ENCODE results near the gene THOC1.

Gene THOC1

GRCh38 chr18:272650-273049, 4.8 kb upstream of the THOC1 start:
- no peak for FAIRE-seq
- DNase-seq (ENCODE audit: insufficient read length): no peak
- TF ChIP-seq POLR2A (IDR thresholded peaks at IDR 0.05; ENCODE audit: low read depth, low read length) (no peak), TAF1 (IDR thresholded peaks at IDR 0.05; ENCODE audit: borderline replicate concordance, low read depth, low read length) (no peak), POLR2AphosphoS5 (IDR thresholded peaks at IDR 0.05; ENCODE audit: low read depth, low read length) (no peak)

- DNase-seq (ENCODE audit: insufficient read length) (no peak), FAIRE-seq (no peak)
- TF ChIP-seq POLR2AphosphoS5 (IDR thresholded peaks at IDR 0.05; ENCODE audit: low read depth, low read length): no peak
- TF ChIP-seq TAF1 (IDR thresholded peaks at IDR 0.05; ENCODE audit: borderline replicate concordance, low read depth, low read length): no peak
- no peak for TF ChIP-seq POLR2A (IDR thresholded peaks at IDR 0.05; ENCODE audit: low read depth, low read length)
These were observed 1.7 kb upstream of the THOC1 start for GRCh38 chr18:269480-270095.

- DNase-seq (ENCODE audit: insufficient read length): no peak
- no peak for FAIRE-seq
- TF ChIP-seq TAF1 (IDR thresholded peaks at IDR 0.05; ENCODE audit: borderline replicate concordance, low read depth, low read length): no peak
- TF ChIP-seq POLR2AphosphoS5 (IDR thresholded peaks at IDR 0.05; ENCODE audit: low read depth, low read length): no peak
- no peak for TF ChIP-seq POLR2A (IDR thresholded peaks at IDR 0.05; ENCODE audit: low read depth, low read length)
These were observed 513 bp downstream of the THOC1 start for GRCh38 chr18:267380-267687.

GRCh38 chr18:261398-262073, 6.3 kb downstream of the THOC1 start:
- FAIRE-seq (no peak), DNase-seq (ENCODE audit: insufficient read length) (no peak)
- no peak for TF ChIP-seq POLR2AphosphoS5 (IDR thresholded peaks at IDR 0.05; ENCODE audit: low read depth, low read length)
- TF ChIP-seq POLR2A (IDR thresholded peaks at IDR 0.05; ENCODE audit: low read depth, low read length): no peak
- no peak for TF ChIP-seq TAF1 (IDR thresholded peaks at IDR 0.05; ENCODE audit: borderline replicate concordance, low read depth, low read length)

- TF ChIP-seq POLR2A (IDR thresholded peaks at IDR 0.05; ENCODE audit: low read depth, low read length) (no peak), POLR2AphosphoS5 (IDR thresholded peaks at IDR 0.05; ENCODE audit: low read depth, low read length) (no peak), TAF1 (IDR thresholded peaks at IDR 0.05; ENCODE audit: borderline replicate concordance, low read depth, low read length) (no peak)
- DNase-seq (ENCODE audit: insufficient read length) (no peak), FAIRE-seq (no peak)
These were observed 7.3 kb downstream of the THOC1 start for GRCh38 chr18:260547-260946.

- DNase-seq (ENCODE audit: insufficient read length) (no peak), FAIRE-seq (no peak)
- TF ChIP-seq TAF1 (IDR thresholded peaks at IDR 0.05; ENCODE audit: borderline replicate concordance, low read depth, low read length) (no peak), POLR2AphosphoS5 (IDR thresholded peaks at IDR 0.05; ENCODE audit: low read depth, low read length) (no peak)
These were observed 12.7 kb downstream of the THOC1 start for GRCh38 chr18:255171-255570.

- DNase-seq (ENCODE audit: insufficient read length) (no peak), FAIRE-seq (no peak)
- TF ChIP-seq TAF1 (IDR thresholded peaks at IDR 0.05; ENCODE audit: borderline replicate concordance, low read depth, low read length) (no peak), POLR2A (IDR thresholded peaks at IDR 0.05; ENCODE audit: low read depth, low read length) (no peak), POLR2AphosphoS5 (IDR thresholded peaks at IDR 0.05; ENCODE audit: low read depth, low read length) (no peak)
These were observed 14.7 kb downstream of the THOC1 start for GRCh38 chr18:253121-253520.

- DNase-seq (ENCODE audit: insufficient read length): no peak
- no peak for FAIRE-seq
- TF ChIP-seq POLR2A (IDR thresholded peaks at IDR 0.05; ENCODE audit: low read depth, low read length) (no peak), TAF1 (IDR thresholded peaks at IDR 0.05; ENCODE audit: borderline replicate concordance, low read depth, low read length) (no peak), POLR2AphosphoS5 (IDR thresholded peaks at IDR 0.05; ENCODE audit: low read depth, low read length) (no peak)
These were observed 16.3 kb downstream of the THOC1 start for GRCh38 chr18:251572-251971.

GRCh38 chr18:250685-251084, 17.2 kb downstream of the THOC1 start:
- FAIRE-seq (no peak), DNase-seq (ENCODE audit: insufficient read length) (no peak)
- no peak for TF ChIP-seq POLR2AphosphoS5 (IDR thresholded peaks at IDR 0.05; ENCODE audit: low read depth, low read length)
- no peak for TF ChIP-seq TAF1 (IDR thresholded peaks at IDR 0.05; ENCODE audit: borderline replicate concordance, low read depth, low read length)
- no peak for TF ChIP-seq POLR2A (IDR thresholded peaks at IDR 0.05; ENCODE audit: low read depth, low read length)

GRCh38 chr18:248053-248452, 19.8 kb downstream of the THOC1 start:
- TF ChIP-seq POLR2A (IDR thresholded peaks at IDR 0.05; ENCODE audit: low read depth, low read length) (no peak), POLR2AphosphoS5 (IDR thresholded peaks at IDR 0.05; ENCODE audit: low read depth, low read length) (no peak), TAF1 (IDR thresholded peaks at IDR 0.05; ENCODE audit: borderline replicate concordance, low read depth, low read length) (no peak)
- FAIRE-seq: no peak
- no peak for DNase-seq (ENCODE audit: insufficient read length)

- TF ChIP-seq TAF1 (IDR thresholded peaks at IDR 0.05; ENCODE audit: borderline replicate concordance, low read depth, low read length): no peak
- DNase-seq (ENCODE audit: insufficient read length) (no peak), FAIRE-seq (no peak)
These were observed 22.5 kb downstream of the THOC1 start for GRCh38 chr18:245282-245847.

GRCh38 chr18:240175-240574, 27.7 kb downstream of the THOC1 start:
- FAIRE-seq (peak; percentile 61), DNase-seq (ENCODE audit: insufficient read length) (no peak)
- TF ChIP-seq TAF1 (IDR thresholded peaks at IDR 0.05; ENCODE audit: borderline replicate concordance, low read depth, low read length): no peak
- no peak for TF ChIP-seq POLR2AphosphoS5 (IDR thresholded peaks at IDR 0.05; ENCODE audit: low read depth, low read length)
- no peak for TF ChIP-seq POLR2A (IDR thresholded peaks at IDR 0.05; ENCODE audit: low read depth, low read length)

All from GM12892 (cell line).